B cell (primary cell): Measurements from ENCODE around the gene WNK1. TPM values are rescaled to one million over a fixed set of nuclear protein-coding genes. Genes with fewer than 3 reads are reported as not detected.

Experiments
- ATAC-seq: fragments of 200-7000 bp; cut with Tn5 transposase; one replicate; pipeline ENCODE4 v1.10.0; 2021; ENCODE audit warnings: low read depth, mild to moderate bottlenecking, moderate number of reproducible peaks, moderate library complexity
- CTCF ChIA-PET: fragments of 350-600 bp; sonication (Branson Sonifier 250); formaldehyde crosslinking; loops from one replicate; lab custom pipeline; 2021; ENCODE audit warnings: antibody characterized with exemption, inconsistent platforms; lab: Charles Lee
- POLR2A ChIA-PET: fragments of 350-600 bp; sonication (Branson Sonifier 250); formaldehyde crosslinking; loops from one replicate; lab custom pipeline; 2021; ENCODE audit warnings: antibody characterized with exemption; lab: Charles Lee
- DNase-seq: peaks from one replicate; pipeline ENCODE4 v3.0.0; 2013
- H2AFZ ChIP-seq: 2 replicates; pipeline ENCODE4 v1.6.1; 2012; ENCODE audit warnings: mild to moderate bottlenecking, low read depth, low read length; ENCODE audit not compliant: insufficient read depth, poor library complexity, severe bottlenecking
- H3K27ac ChIP-seq, 2 donors: 1 replicate in 1 of 2; 2 replicates in 1 of 2; pipeline ENCODE4 v1.5.1; 2012 to 2013; ENCODE audit warnings: low read length in 2 of 2, mild to moderate bottlenecking in 2 of 2, moderate library complexity in 1 of 2
- H3K27me3 ChIP-seq, 4 experiments: fragments of 200-600 bp in 1 of 4; sonication (generic) in 1 of 4; replicated peaks in 1 of 4; 1 replicate in 2 of 4; 2 replicates in 2 of 4; pipeline versions ENCODE4 v1.6.1 to v1.7.0; 2013 to 2016; ENCODE audit warnings: low read length in 3 of 4, mild to moderate bottlenecking in 2 of 4, mixed read lengths in 1 of 4, moderate library complexity in 1 of 4; ENCODE audit not compliant: insufficient read depth in 4 of 4, control insufficient read depth in 3 of 4; ENCODE audit errors: control extremely low read depth in 1 of 4
- H3K36me3 ChIP-seq, 2 experiments: replicated peaks in 1 of 2; 1 replicate in 1 of 2; 2 replicates in 1 of 2; pipeline versions ENCODE4 v1.6.1 to v1.7.1; 2013; ENCODE audit warnings: low read length in 1 of 2; ENCODE audit not compliant: insufficient read depth in 2 of 2, control insufficient read depth in 1 of 2; ENCODE audit errors: control extremely low read depth in 1 of 2, extremely low read depth in 1 of 2
- H3K4me1 ChIP-seq, 2 donors: fragments of 200-600 bp in 1 of 2; sonication (generic) in 1 of 2; 1 replicate in 1 of 2; 2 replicates in 1 of 2; pipeline versions ENCODE4 v1.5.1 to v1.6.1; 2013 to 2017; ENCODE audit warnings: low read length in 2 of 2; ENCODE audit not compliant: control insufficient read depth in 2 of 2, insufficient read depth in 2 of 2
- H3K4me2 ChIP-seq: replicated peaks from 2 replicates; pipeline ENCODE3; 2012; ENCODE audit warnings: mild to moderate bottlenecking, low read depth, low read length; ENCODE audit not compliant: poor library complexity, severe bottlenecking
- H3K4me3 ChIP-seq, 5 experiments: fragments of 200-600 bp in 1 of 5; sonication (generic) in 1 of 5; 1 replicate in 3 of 5; 2 replicates in 2 of 5; pipeline versions ENCODE4 v1.5.1 to v1.7.0; 2011 to 2016; ENCODE audit warnings: low read length in 4 of 5, mild to moderate bottlenecking in 4 of 5, low read depth in 2 of 5, control low read depth in 1 of 5, moderate library complexity in 1 of 5; ENCODE audit not compliant: insufficient read depth in 1 of 5; ENCODE audit errors: control extremely low read depth in 1 of 5, extremely low read depth in 1 of 5
- H3K79me2 ChIP-seq: fragments of 200-600 bp; sonication (generic); one replicate; pipeline ENCODE4 v1.6.0; 2016; ENCODE audit warnings: low read length; ENCODE audit not compliant: control insufficient read depth, insufficient read depth
- H3K9ac ChIP-seq: fragments of 200-600 bp; sonication (generic); 2 replicates; pipeline ENCODE4 v1.6.1; 2017; ENCODE audit warnings: mild to moderate bottlenecking, low read length, moderate library complexity
- H3K9me3 ChIP-seq, 3 donors: one replicate each; pipeline versions ENCODE4 v1.6.1 to v1.7.1; 2013; ENCODE audit warnings: low read length in 2 of 3; ENCODE audit not compliant: control insufficient read depth in 2 of 3, insufficient read depth in 1 of 3; ENCODE audit errors: control extremely low read depth in 1 of 3
- H4K20me1 ChIP-seq: 2 replicates; pipeline ENCODE4 v1.6.0; 2012; ENCODE audit warnings: mild to moderate bottlenecking, low read length; ENCODE audit not compliant: insufficient read depth, control insufficient read depth, poor library complexity, severe bottlenecking
- H3K27ac Mint-ChIP-seq: one replicate; pipeline ENCODE4 v1.8.0; 2021; ENCODE audit warnings: mixed read lengths
- H3K27me3 Mint-ChIP-seq: one replicate; pipeline ENCODE4 v1.8.0; 2021; ENCODE audit warnings: mixed read lengths
- H3K4me1 Mint-ChIP-seq: one replicate; pipeline ENCODE4 v1.8.0; 2021; ENCODE audit warnings: mixed read lengths
- H3K4me3 Mint-ChIP-seq: one replicate; pipeline ENCODE4 v1.8.0; 2021; ENCODE audit warnings: mixed read lengths
- H3K9me3 Mint-ChIP-seq: one replicate; pipeline ENCODE4 v1.8.0; 2022; ENCODE audit warnings: mixed read lengths; ENCODE audit not compliant: insufficient read depth
- EZH2 ChIP-seq: IDR thresholded peaks from 2 replicates; pipeline ENCODE4 v1.6.1; 2012; ENCODE audit warnings: borderline replicate concordance, low read depth, mild to moderate bottlenecking, moderate library complexity, low read length; ENCODE audit not compliant: insufficient read depth, poor library complexity, severe bottlenecking
- WGBS: methylation state at CpG from one replicate; pipeline ENCODE4 v1.1.5; 2013; ENCODE audit warnings: missing lambda C conversion rate; ENCODE audit not compliant: insufficient coverage; 5-methylcytosine and 5-hydroxymethylcytosine counted together
- intact Hi-C: fragments of 100-400 bp; cut with micrococcal nuclease; formaldehyde crosslinking; loops from one replicate; pipeline ENCODE4 v1.10.0; 2022
- polyA plus RNA-seq: library from polyadenylated mRNA; depleted of rRNA; stranded (reverse); fragments of >200 nt; gene quantifications from 2 replicates; pipeline ENCODE4 v1.2.3, GENCODE V29; 2012
- total RNA-seq, 2 donors: library from RNA; stranded (reverse); fragments of 120-200 nt in 1 of 2; gene quantifications; 1 replicate in 1 of 2; 2 replicates in 1 of 2; pipeline versions ENCODE4 v1.2.3 to v1.2.4, GENCODE V29; 2013 to 2022
- TF ChIP-seq, protein P1 (sequence below): fragments of 200-600 bp; IDR thresholded peaks from one replicate; pipeline ENCODE4 v1.8.0; 2022; ENCODE audit warnings: antibody characterized with exemption, mild to moderate bottlenecking

The WNK1 gene
- total and polyA plus RNA-seq, 2 donors (not counting 1 experiment from before 2014, with no cell fraction given), result 43.9 to 188 TPM

DNA sequence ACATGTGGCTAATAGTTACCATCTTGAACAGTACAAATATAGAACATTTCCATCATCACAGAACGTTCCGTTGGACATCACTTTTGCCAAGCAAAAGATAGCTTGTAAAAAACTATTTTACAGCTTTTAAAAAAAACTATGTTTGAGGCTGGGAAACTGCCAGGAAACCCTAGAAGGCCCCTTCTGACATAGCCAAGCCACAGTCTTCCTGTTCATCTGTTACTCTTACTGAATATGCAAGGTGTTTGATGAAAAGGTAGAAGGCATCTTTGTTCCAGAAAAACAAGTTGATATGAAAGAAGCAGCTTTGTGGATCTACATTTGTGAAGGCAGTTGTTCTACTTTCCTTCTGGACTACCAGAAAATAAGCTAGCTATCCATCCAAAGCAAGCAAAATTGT, 23.6 kb upstream of the WNK1 start:
- intact Hi-C loops, result no loop called here
- no CpG with 5 or more reads among the region's 2 CpGs for WGBS
- H3K27me3 Mint-ChIP-seq, result no peaks in the 10 kb centered on the region
- ChIA-PET POLR2A (interaction anchor here (0.6 to 1.4 kb wide), 2 partner anchors 9 to 16 kb away, joined by 3 to 5 read pairs; no protein-coding TSS in a partner anchor), CTCF (interaction anchor here (0.8 to 1.2 kb wide), 3 partner anchors 9 to 86 kb away, joined by 3 to 5 read pairs (median 5); no protein-coding TSS in a partner anchor)
- Histone ChIP-seq H2AFZ (no peak overlapping the region), H3K27me3 (no peaks in the 10 kb centered on the region), H4K20me1 (no peaks in the 10 kb centered on the region), H3K9ac (no peak overlapping the region), H3K36me3 (no peaks in the 10 kb centered on the region), H3K79me2 (no peaks in the 10 kb centered on the region), H3K4me3 (no peak overlapping the region), H3K27ac (no peak overlapping the region), H3K9me3 (peaks cover 0 to 3% (median 0%) of the 10 kb centered on the region in 3 donors), H3K4me2 (no peak overlapping the region), H3K4me1 (peaks cover 3 to 6% of the 10 kb centered on the region in 2 donors)
- H3K4me1 Mint-ChIP-seq, result peaks cover 9% of the 10 kb centered on the region
- DNase-seq (no peak), ATAC-seq (no peak)
- no peak overlapping the region for H3K27ac Mint-ChIP-seq
- TF ChIP-seq EZH2, result no peak
- TF ChIP-seq, protein P1, sequence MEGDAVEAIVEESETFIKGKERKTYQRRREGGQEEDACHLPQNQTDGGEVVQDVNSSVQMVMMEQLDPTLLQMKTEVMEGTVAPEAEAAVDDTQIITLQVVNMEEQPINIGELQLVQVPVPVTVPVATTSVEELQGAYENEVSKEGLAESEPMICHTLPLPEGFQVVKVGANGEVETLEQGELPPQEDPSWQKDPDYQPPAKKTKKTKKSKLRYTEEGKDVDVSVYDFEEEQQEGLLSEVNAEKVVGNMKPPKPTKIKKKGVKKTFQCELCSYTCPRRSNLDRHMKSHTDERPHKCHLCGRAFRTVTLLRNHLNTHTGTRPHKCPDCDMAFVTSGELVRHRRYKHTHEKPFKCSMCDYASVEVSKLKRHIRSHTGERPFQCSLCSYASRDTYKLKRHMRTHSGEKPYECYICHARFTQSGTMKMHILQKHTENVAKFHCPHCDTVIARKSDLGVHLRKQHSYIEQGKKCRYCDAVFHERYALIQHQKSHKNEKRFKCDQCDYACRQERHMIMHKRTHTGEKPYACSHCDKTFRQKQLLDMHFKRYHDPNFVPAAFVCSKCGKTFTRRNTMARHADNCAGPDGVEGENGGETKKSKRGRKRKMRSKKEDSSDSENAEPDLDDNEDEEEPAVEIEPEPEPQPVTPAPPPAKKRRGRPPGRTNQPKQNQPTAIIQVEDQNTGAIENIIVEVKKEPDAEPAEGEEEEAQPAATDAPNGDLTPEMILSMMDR, result no peak
- H3K9me3 Mint-ChIP-seq, result no peaks in the 10 kb centered on the region
- H3K4me3 Mint-ChIP-seq, result no peak overlapping the region

DNA sequence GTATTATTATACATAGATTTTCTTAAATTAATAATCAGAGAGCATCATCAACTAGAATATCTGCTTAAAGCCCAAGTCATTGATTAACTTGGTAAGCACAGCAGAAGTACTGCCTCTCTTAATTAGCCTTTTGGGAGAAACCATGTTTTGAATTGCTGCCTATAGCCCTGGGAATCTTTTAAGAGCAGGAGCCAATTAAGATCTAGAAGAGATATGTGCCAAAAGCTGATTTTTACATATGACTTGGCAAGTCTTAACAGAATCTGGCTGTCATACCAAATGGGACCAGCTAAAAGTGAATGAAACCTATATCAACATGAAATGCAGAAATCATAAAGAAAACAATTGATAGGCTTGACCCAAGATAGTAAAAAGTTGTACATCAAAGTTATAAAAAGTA, 23.2 kb upstream of the WNK1 start:
- Histone ChIP-seq H3K27ac (no peak overlapping the region), H3K4me2 (no peak overlapping the region), H3K4me3 (no peak overlapping the region), H3K36me3 (no peaks in the 10 kb centered on the region), H3K9me3 (peaks cover 0 to 3% (median 0%) of the 10 kb centered on the region in 3 donors), H4K20me1 (no peaks in the 10 kb centered on the region), H3K79me2 (no peaks in the 10 kb centered on the region), H3K9ac (no peak overlapping the region), H3K4me1 (peaks cover 1 to 4% of the 10 kb centered on the region in 2 donors), H3K27me3 (no peaks in the 10 kb centered on the region), H2AFZ (no peak overlapping the region)
- Mint-ChIP-seq H3K27ac (no peak overlapping the region), H3K27me3 (no peaks in the 10 kb centered on the region), H3K4me1 (peaks cover 6% of the 10 kb centered on the region), H3K4me3 (no peak overlapping the region), H3K9me3 (no peaks in the 10 kb centered on the region)
- DNase-seq (no peak), ATAC-seq (no peak)
- no peak for TF ChIP-seq EZH2
- TF ChIP-seq, protein P1, result no peak
- ChIA-PET POLR2A (interaction anchor here (1.4 kb wide), 1 partner anchor 10 kb away, joined by 5 read pairs; no protein-coding TSS in a partner anchor), CTCF (interaction anchor here (0.8 to 1.2 kb wide), 3 partner anchors 10 to 86 kb away, joined by 3 to 5 read pairs (median 5); no protein-coding TSS in a partner anchor)
- intact Hi-C loops, result no loop called here
